Keratinocyte (primary cell): Measurements from ENCODE around the gene VPS35L. TPM values are rescaled to one million over a fixed set of nuclear protein-coding genes. Genes with fewer than 3 reads are reported as not detected.

ENCODE experiments used
- DNase-seq: peaks from one replicate; pipeline ENCODE4 v3.0.0-alpha.2; 2011; ENCODE audit warnings: low read depth, missing footprints, low spot score
- FAIRE-seq: peaks from 2 replicates; lab custom pipeline; 2011; peaks lifted over from hg19 to GRCh38; lab: Jason Lieb, UNC
- H2AFZ ChIP-seq: 2 replicates; pipeline ENCODE4 v1.6.0; 2012; ENCODE audit warnings: low read length, control low read depth, inconsistent platforms; ENCODE audit not compliant: control insufficient read depth
- H3K27ac ChIP-seq: 2 replicates; pipeline ENCODE4 v1.5.1; 2011; ENCODE audit warnings: low read length; ENCODE audit not compliant: control insufficient read depth, insufficient read depth
- H3K27me3 ChIP-seq: 3 replicates; pipeline ENCODE4 v1.6.0; 2011; ENCODE audit warnings: low read length; ENCODE audit not compliant: control insufficient read depth, insufficient read depth; ENCODE audit errors: extremely low read depth
- H3K36me3 ChIP-seq, 2 experiments: 2 replicates in 1 of 2; 3 replicates in 1 of 2; pipeline ENCODE4 v1.5.1; 2011; ENCODE audit warnings: low read length in 2 of 2, mild to moderate bottlenecking in 1 of 2; ENCODE audit not compliant: control insufficient read depth in 2 of 2, insufficient read depth in 2 of 2; ENCODE audit errors: extremely low read depth in 1 of 2
- H3K4me1 ChIP-seq: 3 replicates; pipeline ENCODE4 v1.5.1; 2011; ENCODE audit warnings: low read length; ENCODE audit not compliant: control insufficient read depth, insufficient read depth; ENCODE audit errors: extremely low read depth
- H3K4me2 ChIP-seq: 3 replicates; pipeline ENCODE4 v1.6.0; 2011; ENCODE audit warnings: low read depth, low read length; ENCODE audit not compliant: control insufficient read depth, insufficient read depth; ENCODE audit errors: extremely low read depth
- H3K4me3 ChIP-seq, 3 experiments: fragments of 200-600 bp in 1 of 3; sonication (generic) in 1 of 3; 2 replicates in 2 of 3; 3 replicates in 1 of 3; pipeline ENCODE4 v1.5.1; 2011 to 2016; ENCODE audit warnings: low read length in 3 of 3, mild to moderate bottlenecking in 3 of 3, control low read depth in 2 of 3, inconsistent platforms in 1 of 3, low read depth in 1 of 3, mixed read lengths in 1 of 3, mixed run types in 1 of 3, moderate library complexity in 1 of 3; ENCODE audit not compliant: control insufficient read depth in 2 of 3, insufficient read depth in 2 of 3; ENCODE audit errors: extremely low read depth in 1 of 3
- H3K79me2 ChIP-seq: 2 replicates; pipeline ENCODE4 v1.6.0; 2012; ENCODE audit warnings: low read length; ENCODE audit not compliant: control insufficient read depth, insufficient read depth
- H3K9ac ChIP-seq: 3 replicates; pipeline ENCODE4 v1.6.0; 2011; ENCODE audit warnings: low read length; ENCODE audit not compliant: control insufficient read depth, insufficient read depth; ENCODE audit errors: extremely low read depth
- H3K9me1 ChIP-seq: 3 replicates; pipeline ENCODE4 v1.6.0; 2011; ENCODE audit warnings: low read length; ENCODE audit not compliant: control insufficient read depth, insufficient read depth; ENCODE audit errors: extremely low read depth
- H3K9me3 ChIP-seq: 2 replicates; pipeline ENCODE4 v1.5.1; 2012; ENCODE audit warnings: low read depth, low read length; ENCODE audit not compliant: control insufficient read depth
- H4K20me1 ChIP-seq: 3 replicates; pipeline ENCODE4 v1.6.0; 2011; ENCODE audit warnings: low read length; ENCODE audit not compliant: control insufficient read depth, insufficient read depth; ENCODE audit errors: extremely low read depth
- EZH2 ChIP-seq: IDR thresholded peaks from one replicate; pipeline ENCODE4 v1.6.1; 2012; ENCODE audit warnings: inconsistent platforms, mild to moderate bottlenecking, low read length, moderate library complexity
- dilution Hi-C: fragments of 300-500 bp; cut with MboI; formaldehyde crosslinking; loops from one replicate; pipeline ENCODE4 v1.7.0; 2020; ENCODE audit warnings: low sequenced_read_pairs; ENCODE audit not compliant: extremely low pct_ligation_motif_present
- polyA plus RNA-seq, 5 experiments: library from polyadenylated mRNA; depleted of rRNA in 3 of 5; stranded (reverse) in 3 of 5; stranded (forward) in 1 of 5; unstranded in 1 of 5; fragments of >200 nt; gene quantifications; 1 replicate in 1 of 5; 2 replicates in 3 of 5; 3 replicates in 1 of 5; pipeline versions ENCODE4 v1.2.1 to v1.2.3, GENCODE V29; 2011 to 2012; ENCODE audit warnings: missing spikeins in 2 of 5, low read depth in 1 of 5, low replicate concordance in 1 of 5
- TF ChIP-seq, protein P1 (sequence below), 3 experiments: IDR thresholded peaks in 1 of 3; conservative IDR thresholded peaks in 1 of 3; optimal IDR thresholded peaks in 1 of 3; 2 replicates in 2 of 3; 3 replicates in 1 of 3; pipeline versions ENCODE3 to v1.5.1; 2011; ENCODE audit warnings: low read length in 3 of 3, mild to moderate bottlenecking in 3 of 3, moderate library complexity in 2 of 3, control low read depth in 1 of 3, inconsistent platforms in 1 of 3; ENCODE audit not compliant: insufficient read depth in 2 of 3; ENCODE audit errors: extremely low read depth in 1 of 3

The VPS35L gene
- polyA plus RNA-seq, 1 donor (not counting 4 experiments of a cell fraction or from before 2014, with no cell fraction given), result 22.1 TPM

DNA sequence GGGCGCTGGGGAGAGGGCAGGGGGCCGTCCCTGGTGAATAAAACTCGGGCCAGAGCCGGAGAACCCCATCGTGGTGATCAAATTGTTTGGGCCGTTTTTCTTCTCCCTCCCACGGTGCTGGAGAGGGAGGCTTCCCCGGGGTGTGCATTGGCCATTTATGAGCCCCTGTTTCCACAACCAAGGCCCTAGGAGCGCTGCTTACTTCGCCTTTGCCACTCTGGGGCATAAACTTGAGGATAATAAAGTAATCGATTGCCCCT is 31.2 kb upstream of the VPS35L start:
- Histone ChIP-seq H4K20me1 (no peaks in the 10 kb centered on the region), H3K79me2 (peaks cover 40% of the 10 kb centered on the region), H3K4me1 (peaks cover 28% of the 10 kb centered on the region), H3K27ac (peak overlapping the region; percentile 50), H3K36me3 (peaks cover 1 to 8% of the 10 kb centered on the region in 2 experiments), H3K9ac (peak overlapping the region; percentile 83), H3K4me2 (peak overlapping the region; percentile 86), H3K9me1 (no peaks in the 10 kb centered on the region), H3K9me3 (no peaks in the 10 kb centered on the region), H3K27me3 (no peaks in the 10 kb centered on the region), H3K4me3 (peak overlapping the region; percentile 70 to 90 (median 85)), H2AFZ (peak overlapping the region; percentile 98)
- TF ChIP-seq, protein P1, sequence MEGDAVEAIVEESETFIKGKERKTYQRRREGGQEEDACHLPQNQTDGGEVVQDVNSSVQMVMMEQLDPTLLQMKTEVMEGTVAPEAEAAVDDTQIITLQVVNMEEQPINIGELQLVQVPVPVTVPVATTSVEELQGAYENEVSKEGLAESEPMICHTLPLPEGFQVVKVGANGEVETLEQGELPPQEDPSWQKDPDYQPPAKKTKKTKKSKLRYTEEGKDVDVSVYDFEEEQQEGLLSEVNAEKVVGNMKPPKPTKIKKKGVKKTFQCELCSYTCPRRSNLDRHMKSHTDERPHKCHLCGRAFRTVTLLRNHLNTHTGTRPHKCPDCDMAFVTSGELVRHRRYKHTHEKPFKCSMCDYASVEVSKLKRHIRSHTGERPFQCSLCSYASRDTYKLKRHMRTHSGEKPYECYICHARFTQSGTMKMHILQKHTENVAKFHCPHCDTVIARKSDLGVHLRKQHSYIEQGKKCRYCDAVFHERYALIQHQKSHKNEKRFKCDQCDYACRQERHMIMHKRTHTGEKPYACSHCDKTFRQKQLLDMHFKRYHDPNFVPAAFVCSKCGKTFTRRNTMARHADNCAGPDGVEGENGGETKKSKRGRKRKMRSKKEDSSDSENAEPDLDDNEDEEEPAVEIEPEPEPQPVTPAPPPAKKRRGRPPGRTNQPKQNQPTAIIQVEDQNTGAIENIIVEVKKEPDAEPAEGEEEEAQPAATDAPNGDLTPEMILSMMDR (optimal IDR thresholded peaks at IDR 0.05 in 1 of 3, IDR thresholded peaks at IDR 0.05 in 1 of 3, conservative IDR thresholded peaks at IDR 0.05 in 1 of 3; ENCODE audit: extremely low read depth in 1 of 3, insufficient read depth in 2 of 3, low read length in 3 of 3), result no peak
- no peak for TF ChIP-seq EZH2
- dilution Hi-C loops, result loop anchor here (25.0 kb wide), 1 partner anchor 112 kb away; the partner anchor contains the start of gene TMC5
- no peak for FAIRE-seq
- no peak for DNase-seq

DNA sequence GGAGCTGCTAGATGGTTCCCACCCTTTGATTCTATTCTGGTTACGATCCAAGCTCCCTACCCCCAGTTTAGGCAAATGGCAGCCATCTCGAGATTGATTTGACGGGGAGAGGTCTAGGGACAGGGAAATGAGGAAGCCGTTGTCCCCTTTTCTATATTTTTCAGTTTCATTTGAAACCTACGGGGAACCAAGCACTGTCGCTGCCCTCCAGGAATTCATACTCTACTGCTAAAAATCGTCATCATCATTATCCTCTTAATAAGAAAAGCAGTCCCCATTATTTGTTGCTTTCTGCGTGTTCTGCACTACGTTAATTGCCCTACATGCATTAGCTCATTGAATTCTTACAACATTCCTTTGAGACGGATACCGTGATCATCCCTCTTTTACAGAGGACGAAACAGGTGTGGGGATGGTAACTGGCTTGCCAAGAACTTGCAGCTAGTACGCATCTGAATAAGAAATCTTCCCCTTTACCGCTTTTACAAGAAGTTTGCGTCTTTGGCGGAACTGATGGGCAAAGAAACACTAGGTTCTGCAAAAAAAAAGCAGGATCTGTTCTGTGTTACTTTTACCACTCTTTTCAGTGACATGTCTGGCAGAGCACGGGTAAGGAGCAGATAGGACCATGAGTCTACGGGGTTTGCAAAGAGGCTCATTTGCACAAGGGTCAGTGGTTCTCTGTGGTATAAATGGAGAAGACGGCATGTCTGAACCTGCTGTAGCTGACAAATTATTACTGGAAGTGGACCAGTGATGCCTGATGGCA is 30.7 kb upstream of the VPS35L start:
- Histone ChIP-seq H3K9ac (peak overlapping the region; percentile 83), H3K9me3 (no peaks in the 10 kb centered on the region), H2AFZ (peak overlapping the region; percentile 98), H4K20me1 (no peaks in the 10 kb centered on the region), H3K79me2 (peaks cover 38% of the 10 kb centered on the region), H3K36me3 (peaks cover 1 to 8% of the 10 kb centered on the region in 2 experiments), H3K9me1 (no peaks in the 10 kb centered on the region), H3K27me3 (no peaks in the 10 kb centered on the region), H3K27ac (peak overlapping the region; percentile 50), H3K4me2 (peak overlapping the region; percentile 86), H3K4me3 (peak overlapping the region; percentile 70 to 90 (median 85)), H3K4me1 (peaks cover 27% of the 10 kb centered on the region)
- no peak for TF ChIP-seq EZH2
- TF ChIP-seq, protein P1 (optimal IDR thresholded peaks at IDR 0.05 in 1 of 3, IDR thresholded peaks at IDR 0.05 in 1 of 3, conservative IDR thresholded peaks at IDR 0.05 in 1 of 3; ENCODE audit: extremely low read depth in 1 of 3, insufficient read depth in 2 of 3, low read length in 3 of 3), result no peak
- dilution Hi-C loops, result loop anchor here (25.0 kb wide), 1 partner anchor 112 kb away; the partner anchor contains the start of gene TMC5
- peak; percentile 5 for FAIRE-seq
- DNase-seq, result no peak
